H1 (cell line): ENCODE data around the gene ZNF473. TPM values are rescaled to one million over a fixed set of nuclear protein-coding genes. Genes with fewer than 3 reads are reported as not detected.

Source experiments
- CTCF ChIA-PET: fragments of 300-600 bp; sonication (Branson Sonifier 250); formaldehyde crosslinking; loops from one replicate; lab custom pipeline; 2021; ENCODE audit not compliant: partially characterized antibody; lab: Charles Lee
- POLR2A ChIA-PET: fragments of 300-600 bp; sonication (Branson Sonifier 250); formaldehyde crosslinking; loops from one replicate; lab custom pipeline; 2021; ENCODE audit warnings: inconsistent platforms; ENCODE audit not compliant: partially characterized antibody; lab: Charles Lee
- DNase-seq, 2 experiments: peaks; one replicate each; pipeline versions ENCODE4 v3.0.0 to v3.0.0-alpha.2; 2010 to 2022; ENCODE audit warnings: low spot score in 2 of 2, low read depth in 1 of 2, mixed read lengths in 1 of 2
- FAIRE-seq: peaks from 2 replicates; lab custom pipeline; 2011; peaks lifted over from hg19 to GRCh38; lab: Jason Lieb, UNC
- H2AFZ ChIP-seq: 2 replicates; pipeline ENCODE4 v1.8.1; 2012; ENCODE audit warnings: low read length, inconsistent platforms
- H2AK5ac ChIP-seq: 2 replicates; pipeline ENCODE4 v1.6.1; 2013; ENCODE audit warnings: low read depth, low read length
- H2BK120ac ChIP-seq: replicated peaks from 2 replicates; pipeline ENCODE3; 2013; ENCODE audit warnings: low read depth, low read length, inconsistent platforms
- H2BK12ac ChIP-seq: 2 replicates; pipeline ENCODE4 v1.6.1; 2013; ENCODE audit warnings: low read depth, low read length
- H2BK15ac ChIP-seq: 2 replicates; pipeline ENCODE4 v1.6.1; 2013; ENCODE audit warnings: low read length
- H2BK20ac ChIP-seq: 2 replicates; pipeline ENCODE4 v1.6.1; 2013; ENCODE audit warnings: low read length
- H2BK5ac ChIP-seq: 2 replicates; pipeline ENCODE4 v1.6.1; 2013; ENCODE audit warnings: low read depth, low read length
- H3K14ac ChIP-seq: 2 replicates; pipeline ENCODE4 v1.6.1; 2013; ENCODE audit warnings: inconsistent platforms; ENCODE audit not compliant: insufficient read length
- H3K18ac ChIP-seq: 2 replicates; pipeline ENCODE4 v1.6.1; 2013; ENCODE audit warnings: low read length; ENCODE audit errors: extremely low read depth
- H3K23ac ChIP-seq: 2 replicates; pipeline ENCODE4 v1.6.1; 2013; ENCODE audit warnings: inconsistent platforms; ENCODE audit not compliant: insufficient read length
- H3K23me2 ChIP-seq: 2 replicates; pipeline ENCODE4 v1.6.1; 2013; ENCODE audit warnings: low read depth, low read length
- H3K27ac ChIP-seq: 2 replicates; pipeline ENCODE4 v1.6.1; 2011; ENCODE audit warnings: low read depth, low read length, inconsistent platforms
- H3K27me3 ChIP-seq, 4 experiments: replicated peaks in 1 of 4; 1 replicate in 1 of 4; 2 replicates in 3 of 4; pipeline versions ENCODE4 v1.6.1 to v1.8.1; 2011 to 2013; ENCODE audit warnings: low read length in 3 of 4, mild to moderate bottlenecking in 3 of 4, inconsistent platforms in 2 of 4, mixed read lengths in 2 of 4, moderate library complexity in 1 of 4; ENCODE audit not compliant: control insufficient read depth in 3 of 4, insufficient read depth in 3 of 4; ENCODE audit errors: extremely low read depth in 1 of 4
- H3K36me3 ChIP-seq, 4 experiments: 2 replicates each; pipeline versions ENCODE4 v1.6.1 to v1.8.1; 2011 to 2013; ENCODE audit warnings: mild to moderate bottlenecking in 4 of 4, low read length in 3 of 4, moderate library complexity in 2 of 4, control low read depth in 1 of 4, inconsistent platforms in 1 of 4; ENCODE audit not compliant: insufficient read depth in 4 of 4, control insufficient read depth in 2 of 4
- H3K4ac ChIP-seq: replicated peaks from 2 replicates; pipeline ENCODE3; 2013; ENCODE audit warnings: low read length, low read depth, mixed read lengths, inconsistent platforms; ENCODE audit not compliant: insufficient read length
- H3K4me1 ChIP-seq, 4 experiments: replicated peaks in 1 of 4; 1 replicate in 1 of 4; 2 replicates in 3 of 4; pipeline versions ENCODE4 v1.6.1 to v1.8.1; 2011 to 2013; ENCODE audit warnings: low read length in 3 of 4, inconsistent platforms in 2 of 4, mixed read lengths in 1 of 4; ENCODE audit not compliant: insufficient read depth in 4 of 4, control insufficient read depth in 3 of 4
- H3K4me2 ChIP-seq, 2 experiments: 2 replicates each; pipeline versions ENCODE4 v1.6.1 to v1.8.1; 2011 to 2013; ENCODE audit warnings: low read depth in 2 of 2, low read length in 2 of 2, control low read depth in 1 of 2, inconsistent platforms in 1 of 2, mild to moderate bottlenecking in 1 of 2; ENCODE audit not compliant: insufficient read depth in 1 of 2
- H3K4me3 ChIP-seq, 4 experiments: fragments of 200-600, 300-600 bp in 1 of 4; sonication (generic), shearing (Covaris generic), sonication (Bioruptor Twin) in 1 of 4; 2 replicates each; pipeline versions ENCODE4 v1.5.1 to v1.8.1; 2011 to 2016; ENCODE audit warnings: low read length in 4 of 4, low read depth in 3 of 4, control low read depth in 2 of 4, inconsistent platforms in 2 of 4, mild to moderate bottlenecking in 2 of 4, mixed read lengths in 1 of 4, moderate library complexity in 1 of 4; ENCODE audit not compliant: insufficient read depth in 2 of 4; ENCODE audit errors: extremely low read depth in 1 of 4
- H3K56ac ChIP-seq: replicated peaks from 2 replicates; pipeline ENCODE3; 2013; ENCODE audit warnings: low read depth, mild to moderate bottlenecking, mixed read lengths, low read length, inconsistent platforms; ENCODE audit not compliant: insufficient read length
- H3K79me1 ChIP-seq: 2 replicates; pipeline ENCODE4 v1.6.1; 2013; ENCODE audit warnings: low read depth, low read length, control low read depth
- H3K79me2 ChIP-seq, 2 experiments: 2 replicates each; pipeline versions ENCODE4 v1.6.1 to v1.8.1; 2012 to 2013; ENCODE audit warnings: low read length in 2 of 2, mild to moderate bottlenecking in 2 of 2, inconsistent platforms in 1 of 2; ENCODE audit not compliant: insufficient read depth in 2 of 2, control insufficient read depth in 1 of 2
- H3K9ac ChIP-seq, 4 experiments: replicated peaks in 1 of 4; 1 replicate in 1 of 4; 2 replicates in 3 of 4; pipeline versions ENCODE4 v1.6.1 to v1.8.1; 2011 to 2013; ENCODE audit warnings: low read depth in 3 of 4, low read length in 3 of 4, control low read depth in 2 of 4, mild to moderate bottlenecking in 2 of 4, moderate library complexity in 2 of 4, inconsistent platforms in 1 of 4; ENCODE audit errors: extremely low read depth in 1 of 4
- H3K9me3 ChIP-seq, 2 experiments: 2 replicates each; pipeline versions ENCODE4 v1.6.1 to v1.8.1; 2012 to 2013; ENCODE audit warnings: mild to moderate bottlenecking in 2 of 2, moderate library complexity in 2 of 2, control low read depth in 1 of 2, inconsistent platforms in 1 of 2, low read depth in 1 of 2, low read length in 1 of 2, mixed read lengths in 1 of 2; ENCODE audit not compliant: insufficient read depth in 2 of 2
- H4K20me1 ChIP-seq, 2 experiments: replicated peaks in 1 of 2; 2 replicates each; pipeline versions ENCODE3 to v1.8.1; 2011 to 2013; ENCODE audit warnings: inconsistent platforms in 2 of 2, low read length in 2 of 2, mild to moderate bottlenecking in 1 of 2; ENCODE audit not compliant: insufficient read depth in 2 of 2, control insufficient read depth in 1 of 2
- H4K5ac ChIP-seq: 2 replicates; pipeline ENCODE4 v1.6.1; 2013; ENCODE audit warnings: low read length, low read depth, mixed read lengths, inconsistent platforms; ENCODE audit not compliant: insufficient read length
- H4K8ac ChIP-seq: 2 replicates; pipeline ENCODE4 v1.8.0; 2013; ENCODE audit warnings: mild to moderate bottlenecking, moderate library complexity, low read length, inconsistent platforms; ENCODE audit not compliant: insufficient read depth; ENCODE audit errors: extremely low read depth
- H4K91ac ChIP-seq: replicated peaks from 2 replicates; pipeline ENCODE3; 2013; ENCODE audit warnings: low read length, mixed read lengths, inconsistent platforms; ENCODE audit not compliant: insufficient read length
- CHD2 ChIP-seq: IDR thresholded peaks from 2 replicates; pipeline ENCODE4 v1.6.1; 2012; ENCODE audit warnings: low read length, improper control_type of control experiment
- CTBP2 ChIP-seq: IDR thresholded peaks from 2 replicates; pipeline ENCODE4 v1.7.0; 2011; ENCODE audit warnings: borderline replicate concordance, mild to moderate bottlenecking, moderate library complexity, mixed read lengths, low read length; ENCODE audit not compliant: insufficient read depth, insufficient read length
- FOSL1 ChIP-seq: IDR thresholded peaks from 2 replicates; pipeline ENCODE4 v1.6.1; 2011; ENCODE audit warnings: mild to moderate bottlenecking, low read depth, low read length, moderate library complexity; ENCODE audit not compliant: insufficient read depth
- GTF2F1 ChIP-seq: IDR thresholded peaks from 2 replicates; pipeline ENCODE4 v1.6.1; 2012; ENCODE audit warnings: low read depth, low read length, improper control_type of control experiment, borderline replicate concordance
- HDAC2 ChIP-seq, 2 experiments: fragments of 300-600 bp in 1 of 2; sonication (generic) in 1 of 2; IDR thresholded peaks; 2 replicates each; pipeline ENCODE4 v1.6.1; 2011 to 2012; ENCODE audit warnings: low read depth in 2 of 2, low read length in 2 of 2, mild to moderate bottlenecking in 2 of 2, moderate library complexity in 2 of 2, borderline replicate concordance in 1 of 2, inconsistent platforms in 1 of 2
- JUND ChIP-seq: IDR thresholded peaks from 2 replicates; pipeline ENCODE4 v1.6.1; 2011; ENCODE audit warnings: mild to moderate bottlenecking, improper control_type of control experiment, low read length
- KDM5A ChIP-seq: fragments of 200-600 bp; IDR thresholded peaks from 2 replicates; pipeline ENCODE4 v1.7.1; 2012; ENCODE audit warnings: mild to moderate bottlenecking, low read length, inconsistent platforms, mixed read lengths
- POLR2A ChIP-seq, 2 experiments: IDR thresholded peaks; 1 replicate in 1 of 2; 2 replicates in 1 of 2; pipeline ENCODE4 v1.6.1; 2011; ENCODE audit warnings: low read depth in 2 of 2, low read length in 2 of 2, mild to moderate bottlenecking in 2 of 2; ENCODE audit errors: control extremely low read depth in 1 of 2
- RAD21 ChIP-seq, 2 experiments: IDR thresholded peaks in 1 of 2; conservative IDR thresholded peaks in 1 of 2; 2 replicates each; pipeline ENCODE4 v1.6.1; 2011; ENCODE audit warnings: low read depth in 2 of 2, low read length in 2 of 2, improper control_type of control experiment in 1 of 2, inconsistent platforms in 1 of 2, mild to moderate bottlenecking in 1 of 2, moderate library complexity in 1 of 2
- RFX5 ChIP-seq: IDR thresholded peaks from 2 replicates; pipeline ENCODE4 v1.6.1; 2011; ENCODE audit warnings: low read depth, low read length, improper control_type of control experiment, borderline replicate concordance
- RXRA ChIP-seq: IDR thresholded peaks from 2 replicates; pipeline ENCODE4 v1.6.1; 2011; ENCODE audit warnings: low read depth, mild to moderate bottlenecking, low read length, moderate library complexity; ENCODE audit not compliant: insufficient read depth
- TAF1 ChIP-seq: IDR thresholded peaks from 2 replicates; pipeline ENCODE4 v1.6.1; 2011; ENCODE audit warnings: mild to moderate bottlenecking, low read depth, low read length
- TBP ChIP-seq: IDR thresholded peaks from 2 replicates; pipeline ENCODE4 v1.6.1; 2011; ENCODE audit warnings: low read depth, low read length, improper control_type of control experiment
- WGBS, 2 experiments: shearing (Covaris generic) in 1 of 2; methylation state at CpG; one replicate each; pipeline versions ENCODE4 v1.1.6 to v1.1.7; 2013 to 2015; ENCODE audit warnings: low lambda C conversion rate in 2 of 2, mixed read lengths in 2 of 2, inconsistent platforms in 1 of 2, low coverage in 1 of 2, missing lambda C conversion rate in 1 of 2; ENCODE audit not compliant: insufficient replicate concordance in 2 of 2, insufficient coverage in 1 of 2, insufficient read length in 1 of 2; ENCODE audit errors: extremely low coverage in 1 of 2, missing lambda C conversion rate in 1 of 2; 5-methylcytosine and 5-hydroxymethylcytosine counted together
- polyA plus RNA-seq, 7 experiments: library from polyadenylated mRNA; depleted of rRNA in 3 of 7; stranded (reverse) in 5 of 7; unstranded in 2 of 7; fragments of >200 nt in 5 of 7; fragments of 200-250 nt in 2 of 7; gene quantifications; 1 replicate in 5 of 7; 2 replicates in 1 of 7; 4 replicates in 1 of 7; pipeline versions ENCODE4 v1.2.1 to v1.2.3, GENCODE V29; 2011 to 2013; ENCODE audit warnings: missing spikeins in 2 of 7, mixed read lengths in 2 of 7
- total RNA-seq: library from RNA; stranded (reverse); fragmentation: NEBNext Ultra II Directional; extraction: Animal tissue kit (Norgen Biotek cat#: 25700); gene quantifications from 2 replicates; pipeline ENCODE4 v1.2.1, GENCODE V29; 2021

ZNF473 gene
- total and polyA plus RNA-seq, 2 of the 8 experiments (the other 6 are each of a cell fraction or from before 2014, with no cell fraction given): 5.2 to 11.7 TPM

DNA sequence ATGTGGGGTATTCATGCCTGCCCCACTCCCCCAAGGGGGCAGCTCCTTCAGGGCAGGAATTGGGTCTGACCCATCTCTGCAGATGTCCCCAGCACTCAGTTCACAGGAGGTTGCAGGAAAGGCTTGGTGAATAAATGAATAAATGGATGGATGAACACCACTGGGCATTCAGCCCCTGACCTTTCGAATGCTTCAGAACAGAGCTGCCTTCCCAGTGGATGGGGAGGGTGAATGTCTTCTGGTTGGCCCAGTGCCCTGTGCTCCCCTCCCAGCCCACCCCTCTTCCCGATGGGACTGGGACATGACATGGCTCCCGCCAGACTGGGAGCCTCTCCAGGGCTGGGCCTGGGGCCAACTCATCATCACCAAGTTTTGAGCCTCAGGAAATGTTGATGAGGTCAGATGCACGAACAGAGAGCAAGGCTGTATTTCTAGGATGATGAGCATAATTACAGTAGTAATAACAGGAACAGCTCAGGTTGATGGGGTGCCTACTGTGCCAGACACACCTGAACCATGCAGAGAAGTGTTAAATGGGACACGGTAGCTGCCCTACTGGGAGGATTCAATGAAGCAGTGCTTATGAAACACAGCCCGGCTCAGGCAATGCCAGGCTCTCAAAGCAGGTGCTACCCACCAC, 26.3 kb upstream of the ZNF473 start:
- Histone ChIP-seq H3K56ac (no peak overlapping the region), H2BK120ac (no peak overlapping the region), H3K23me2 (no peaks in the 10 kb centered on the region), H2AK5ac (no peak overlapping the region), H2BK20ac (no peak overlapping the region), H3K18ac (no peak overlapping the region), H2AFZ (no peak overlapping the region), H3K4ac (no peak overlapping the region), H3K4me2 (no peak overlapping the region), H3K9ac (no peak overlapping the region), H3K27ac (no peak overlapping the region), H3K23ac (no peak overlapping the region), H3K4me3 (no peak overlapping the region), H3K9me3 (no peaks in the 10 kb centered on the region), H4K20me1 (peaks cover 0 to 5% of the 10 kb centered on the region in 2 experiments), H3K4me1 (no peaks in the 10 kb centered on the region), H3K79me1 (no peaks in the 10 kb centered on the region), H3K14ac (no peak overlapping the region), H4K5ac (no peak overlapping the region), H2BK15ac (no peak overlapping the region), H4K91ac (no peak overlapping the region), H3K27me3 (no peaks in the 10 kb centered on the region), H3K36me3 (peaks cover 0 to 7% (median 0%) of the 10 kb centered on the region in 4 experiments; a peak in 2 of 8 replicates), H4K8ac (no peak overlapping the region), H2BK5ac (no peak overlapping the region), H2BK12ac (no peak overlapping the region), H3K79me2 (no peaks in the 10 kb centered on the region)
- 85% methylated on average over 6 of the region's 6 CpGs; no CpG with 5 or more reads in 1 of the 2 experiments for WGBS, 2 experiments
- DNase-seq (no peak), FAIRE-seq (no peak)
- ChIA-PET POLR2A (interaction anchor here (1.2 kb wide), 1 partner anchor 20 kb away, joined by 3 read pairs; no protein-coding TSS in a partner anchor), CTCF (interaction anchor here (1.0 to 3.2 kb wide), 3 partner anchors 10 to 238 kb away, joined by 3 to 13 read pairs (median 3); no protein-coding TSS in a partner anchor)
- TF ChIP-seq KDM5A: no peak
- TF ChIP-seq JUND: no peak
- no peak for TF ChIP-seq CTBP2
- no peak for TF ChIP-seq TAF1
- no peak for TF ChIP-seq CHD2
- TF ChIP-seq HDAC2 (IDR thresholded peaks at IDR 0.05; ENCODE audit: borderline replicate concordance in 1 of 2, low read depth in 2 of 2, low read length in 2 of 2): no peak
- no peak for TF ChIP-seq GTF2F1
- TF ChIP-seq RFX5: no peak
- no peak for TF ChIP-seq TBP
- TF ChIP-seq RAD21 (IDR thresholded peaks at IDR 0.05 in 1 of 2, conservative IDR thresholded peaks at IDR 0.05 in 1 of 2; ENCODE audit: low read depth in 2 of 2, low read length in 2 of 2): no peak
- no peak for TF ChIP-seq FOSL1
- TF ChIP-seq POLR2A (IDR thresholded peaks at IDR 0.05; ENCODE audit: control extremely low read depth in 1 of 2, low read depth in 2 of 2, low read length in 2 of 2): no peak
- TF ChIP-seq RXRA: no peak
